Rectal smooth muscle tissue (tissue), 1 donor: ENCODE measurements around the gene VWA2.
A peak's percentile ranks its signal among the peaks of the same experiment; 100 is the strongest.

Experiments used
- H3K27ac ChIP-seq: one replicate; pipeline ENCODE4 v1.7.0; 2013; ENCODE audit warnings: low read depth, low read length, inconsistent platforms
- H3K27me3 ChIP-seq: one replicate; pipeline ENCODE4 v1.7.0; 2013; ENCODE audit warnings: low read length; ENCODE audit not compliant: control insufficient read depth, insufficient read depth
- H3K36me3 ChIP-seq: one replicate; pipeline ENCODE4 v1.7.0; 2013; ENCODE audit warnings: low read length; ENCODE audit not compliant: control insufficient read depth, insufficient read depth
- H3K4me1 ChIP-seq: one replicate; pipeline ENCODE4 v1.7.0; 2013; ENCODE audit warnings: low read length; ENCODE audit not compliant: control insufficient read depth, insufficient read depth
- H3K4me3 ChIP-seq: one replicate; pipeline ENCODE4 v1.7.0; 2013; ENCODE audit warnings: low read length
- H3K9ac ChIP-seq: one replicate; pipeline ENCODE4 v1.7.0; 2013; ENCODE audit warnings: low read length

VWA2 gene

DNA sequence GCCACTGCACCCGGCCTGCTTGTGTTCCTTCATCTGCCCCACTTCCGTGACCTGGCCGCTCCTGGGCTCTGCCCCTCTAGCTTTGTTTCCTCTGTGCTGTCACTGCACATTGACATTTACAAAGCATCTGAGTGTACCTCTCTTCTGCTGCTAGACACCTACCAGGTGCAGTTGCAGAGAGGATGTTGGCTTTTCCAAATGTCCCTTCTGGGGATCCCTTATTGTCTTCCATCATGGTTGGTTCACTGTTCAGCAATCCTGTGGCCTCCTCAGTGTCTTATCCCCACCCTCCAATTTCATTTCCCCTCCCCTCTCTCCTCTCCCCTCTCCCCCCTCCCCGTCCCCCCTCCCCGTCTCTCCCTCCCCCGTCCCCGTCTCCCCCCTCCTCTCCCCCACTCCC lies 13.8 kb downstream of the VWA2 start:
- Histone ChIP-seq H3K9ac (no peak overlapping the region), H3K27ac (no peak overlapping the region), H3K36me3 (no peaks in the 10 kb centered on the region)

DNA sequence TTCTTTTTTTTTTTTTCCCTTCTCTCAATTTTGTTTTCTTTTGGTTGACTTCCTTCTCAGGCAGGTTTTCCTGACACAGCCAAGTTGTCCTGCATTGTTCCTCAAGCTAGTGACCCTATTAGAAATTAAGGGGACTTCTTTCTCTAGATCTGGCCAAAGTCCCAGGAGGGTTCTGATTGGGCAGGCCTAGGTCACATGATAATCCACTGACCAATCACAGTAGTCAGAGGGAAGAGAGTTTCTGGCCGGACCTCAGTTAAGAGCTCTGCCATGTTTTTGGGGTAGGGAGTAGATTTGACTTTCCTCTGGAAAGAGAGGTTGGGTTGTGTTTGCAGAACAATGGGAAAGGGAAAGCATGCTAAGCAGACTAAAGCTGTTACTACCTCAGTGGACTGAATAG lies 16.2 kb downstream of the VWA2 start:
- Histone ChIP-seq H3K4me3 (no peak overlapping the region), H3K27ac (no peak overlapping the region), H3K4me1 (no peaks in the 10 kb centered on the region), H3K27me3 (no peaks in the 10 kb centered on the region), H3K36me3 (no peaks in the 10 kb centered on the region), H3K9ac (no peak overlapping the region)

More for the DNA sequence above, 13.8 kb downstream of the VWA2 start:
- H3K4me1 ChIP-seq = no peaks in the 10 kb centered on the region
- no peaks in the 10 kb centered on the region for H3K27me3 ChIP-seq
- H3K4me3 ChIP-seq = no peak overlapping the region

DNA sequence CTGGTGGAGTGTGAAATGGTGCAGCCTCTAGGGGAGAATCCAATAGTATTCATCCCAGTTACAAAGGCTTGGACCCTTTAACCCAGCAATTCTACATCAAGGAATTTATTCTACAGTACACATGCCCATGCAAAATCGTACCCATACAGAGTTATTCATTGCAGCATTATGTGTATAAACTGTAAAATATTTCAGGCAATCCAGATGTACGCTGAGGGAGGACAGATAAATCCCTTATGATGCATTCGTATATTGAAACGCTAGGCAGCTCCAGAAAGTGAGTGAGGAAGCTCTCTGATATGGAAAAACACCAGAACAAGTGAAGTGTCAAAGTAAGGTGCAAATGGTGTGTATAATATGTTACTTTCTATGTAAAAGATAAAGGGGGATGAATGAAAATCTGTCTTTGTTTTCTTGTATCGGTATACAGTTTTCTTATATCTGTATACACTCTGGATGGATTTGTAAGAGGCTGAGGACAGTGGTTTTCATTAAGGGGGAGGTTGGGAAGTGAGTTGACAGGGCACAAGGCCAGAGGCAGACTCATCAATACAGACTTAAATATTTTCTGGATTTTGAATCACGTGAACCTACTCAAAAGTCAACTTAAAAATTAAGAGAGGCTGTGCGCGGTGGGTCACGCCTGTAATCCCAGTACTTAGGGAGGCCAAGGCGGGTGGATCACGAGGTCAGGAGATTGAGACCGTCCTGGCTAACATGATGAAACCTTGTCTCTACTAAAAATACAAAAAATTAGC lies 17.1 kb downstream of the VWA2 start:
- Histone ChIP-seq H3K4me3 (no peak overlapping the region), H3K27me3 (no peaks in the 10 kb centered on the region), H3K4me1 (no peaks in the 10 kb centered on the region), H3K9ac (no peak overlapping the region), H3K27ac (no peak overlapping the region), H3K36me3 (no peaks in the 10 kb centered on the region)

DNA sequence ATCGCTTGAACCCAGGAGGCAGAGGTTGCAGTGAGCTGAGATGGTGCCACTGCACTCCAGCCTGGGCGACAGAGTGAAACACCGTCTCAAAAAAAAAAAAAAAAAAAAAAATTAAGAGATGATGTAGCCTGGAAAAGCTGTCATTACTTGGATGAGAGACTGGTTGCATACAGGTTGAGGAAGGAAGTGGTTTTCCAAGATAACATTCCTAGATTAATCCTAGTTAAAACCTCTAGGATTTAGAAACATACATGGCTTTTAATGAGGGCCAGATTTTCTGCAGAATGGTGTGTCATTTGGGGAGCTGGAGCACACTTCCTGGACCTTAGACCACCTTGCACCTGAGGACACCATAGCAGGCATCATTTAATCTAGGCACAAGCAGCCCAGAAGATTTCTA lies 17.8 kb downstream of the VWA2 start:
- H3K9ac ChIP-seq = no peak overlapping the region
- no peaks in the 10 kb centered on the region for H3K4me1 ChIP-seq
- no peaks in the 10 kb centered on the region for H3K36me3 ChIP-seq
- no peaks in the 10 kb centered on the region for H3K27me3 ChIP-seq
- no peak overlapping the region for H3K27ac ChIP-seq
- H3K4me3 ChIP-seq = no peak overlapping the region

DNA sequence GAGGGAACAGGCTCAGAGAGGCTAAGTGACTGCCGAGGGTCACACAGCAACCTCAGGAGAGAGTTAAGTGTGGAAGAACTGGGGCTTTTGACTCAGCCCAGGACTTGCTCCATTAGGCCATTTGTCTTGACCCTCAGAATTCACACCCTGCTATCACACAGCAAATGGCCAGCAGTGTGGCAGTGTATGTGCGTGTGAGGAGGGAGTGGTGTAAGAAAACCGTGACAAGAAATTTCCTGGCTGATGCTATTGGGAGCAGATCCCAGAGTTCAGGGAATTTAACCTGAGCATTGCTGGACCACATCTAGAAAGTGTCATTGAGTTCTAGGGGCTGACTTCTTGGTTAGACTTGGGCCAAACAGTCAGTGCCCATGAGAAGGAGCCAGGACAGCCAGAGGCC lies 18.4 kb downstream of the VWA2 start:
- H3K27ac ChIP-seq = no peak overlapping the region
- H3K4me3 ChIP-seq = no peak overlapping the region
- no peaks in the 10 kb centered on the region for H3K27me3 ChIP-seq
- H3K9ac ChIP-seq = no peak overlapping the region
- H3K36me3 ChIP-seq = no peaks in the 10 kb centered on the region
- H3K4me1 ChIP-seq = no peaks in the 10 kb centered on the region

DNA sequence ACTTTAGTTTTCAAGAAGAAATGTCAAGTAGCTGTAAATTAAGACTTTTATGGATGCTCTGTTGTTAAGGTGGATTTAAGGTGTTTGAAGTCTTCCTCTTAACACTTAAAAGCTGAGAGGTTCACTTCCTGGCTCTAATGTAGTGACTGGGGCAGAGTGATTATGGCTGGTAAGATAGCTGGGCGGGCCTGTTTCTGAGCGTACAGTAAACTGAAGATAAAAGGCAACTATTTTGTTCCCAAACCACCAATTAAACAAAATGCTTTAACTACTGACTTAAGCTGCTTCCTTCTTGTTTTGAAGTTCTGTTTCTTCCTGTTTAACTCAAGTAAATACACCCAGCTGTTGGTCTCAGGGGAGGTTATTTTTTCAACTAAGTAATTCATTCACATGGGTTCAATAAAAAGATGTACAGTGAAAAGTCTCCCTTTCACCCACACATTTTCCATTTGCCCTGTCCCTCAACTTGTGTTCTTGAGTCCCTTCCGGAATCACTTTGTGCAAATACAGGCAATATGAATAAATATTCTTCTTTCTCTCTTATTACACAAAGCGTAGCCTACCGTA lies 19.3 kb downstream of the VWA2 start:
- Histone ChIP-seq H3K36me3 (no peaks in the 10 kb centered on the region), H3K4me1 (no peaks in the 10 kb centered on the region), H3K4me3 (no peak overlapping the region), H3K27ac (no peak overlapping the region), H3K9ac (no peak overlapping the region), H3K27me3 (no peaks in the 10 kb centered on the region)

DNA sequence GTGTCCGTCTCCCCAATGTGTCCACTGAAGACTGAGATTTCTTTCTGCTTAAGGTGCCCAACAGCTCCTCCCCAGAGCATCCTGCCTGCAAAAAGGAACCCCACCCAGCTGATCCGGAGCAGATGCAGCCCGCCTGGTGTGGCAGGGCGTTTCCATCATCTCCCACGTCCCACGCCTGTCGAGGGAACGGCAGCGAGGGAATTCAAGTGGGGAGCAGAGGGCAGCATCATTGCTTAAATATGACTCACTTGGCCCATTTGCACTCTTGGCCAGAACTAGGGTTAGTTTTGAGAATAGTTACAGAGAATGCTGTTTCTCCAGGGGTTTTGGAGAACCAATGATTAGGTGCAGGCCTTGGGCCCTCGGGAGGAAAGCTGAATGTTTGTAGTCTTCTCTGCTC lies 20.8 kb downstream of the VWA2 start:
- Histone ChIP-seq H3K4me3 (no peak overlapping the region), H3K9ac (no peak overlapping the region), H3K27me3 (no peaks in the 10 kb centered on the region), H3K4me1 (no peaks in the 10 kb centered on the region), H3K36me3 (no peaks in the 10 kb centered on the region), H3K27ac (no peak overlapping the region)

DNA sequence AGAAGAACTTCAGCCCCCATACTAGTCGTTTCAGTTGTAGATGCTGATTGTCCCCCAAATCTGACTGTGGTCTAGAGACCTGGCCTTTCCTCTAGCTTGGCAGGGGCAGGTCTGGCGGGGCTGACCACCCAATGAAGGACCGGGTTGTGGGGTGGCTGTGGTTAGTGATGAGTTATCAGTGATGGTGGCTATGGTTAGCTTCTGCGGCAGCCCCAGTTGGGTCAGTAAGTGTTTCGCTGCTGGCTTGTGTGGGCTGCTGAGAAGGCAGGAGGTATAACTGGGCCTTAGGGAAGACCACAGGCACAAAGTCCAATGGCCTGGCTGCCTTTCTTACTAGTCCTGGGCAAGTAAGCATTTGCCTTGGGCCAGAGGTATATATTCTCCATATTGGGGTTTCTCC lies 21.3 kb downstream of the VWA2 start:
- Histone ChIP-seq H3K27me3 (no peaks in the 10 kb centered on the region), H3K9ac (no peak overlapping the region), H3K4me3 (no peak overlapping the region), H3K4me1 (no peaks in the 10 kb centered on the region), H3K36me3 (no peaks in the 10 kb centered on the region), H3K27ac (no peak overlapping the region)

DNA sequence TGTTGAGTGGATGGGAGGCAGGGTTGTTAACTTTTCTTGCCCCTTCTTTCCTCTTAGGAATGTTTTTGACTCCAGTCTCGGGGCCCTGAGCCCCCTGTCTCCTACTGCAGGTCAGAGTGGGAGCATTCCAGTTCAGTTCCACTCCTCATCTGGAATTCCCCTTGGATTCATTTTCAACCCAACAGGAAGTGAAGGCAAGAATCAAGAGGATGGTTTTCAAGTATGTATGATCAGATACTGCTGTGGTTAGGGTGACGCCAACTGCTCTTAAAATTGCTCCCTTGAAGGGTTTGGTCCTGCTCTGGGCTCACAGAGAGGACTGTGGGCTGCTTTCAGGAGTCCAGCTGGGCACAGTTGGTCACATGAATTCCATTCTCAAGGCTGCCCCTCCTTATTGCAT lies 22.0 kb downstream of the VWA2 start:
- Histone ChIP-seq H3K4me1 (no peaks in the 10 kb centered on the region), H3K27ac (no peak overlapping the region), H3K36me3 (no peaks in the 10 kb centered on the region), H3K4me3 (no peak overlapping the region), H3K9ac (no peak overlapping the region), H3K27me3 (no peaks in the 10 kb centered on the region)

DNA sequence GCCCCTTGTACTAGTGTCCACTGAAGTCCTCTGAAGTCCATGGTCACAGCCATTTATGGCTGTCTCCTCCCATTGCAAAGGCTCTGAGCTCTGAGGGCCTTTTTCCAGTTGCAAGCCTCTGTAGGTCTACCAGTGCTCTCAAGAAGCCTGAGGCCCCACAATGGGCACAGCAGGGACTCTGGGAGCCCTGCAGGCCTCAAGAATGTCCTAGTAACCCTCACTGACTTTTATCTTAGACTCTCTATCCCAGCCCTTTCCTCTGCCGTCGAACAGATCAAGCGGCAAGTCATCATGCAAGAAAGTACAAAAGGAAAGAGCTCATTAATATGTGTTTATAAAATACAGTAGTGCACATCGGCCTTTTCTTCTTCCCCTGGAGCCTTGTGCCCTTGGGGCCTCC lies 23.4 kb downstream of the VWA2 start:
- Histone ChIP-seq H3K27me3 (no peaks in the 10 kb centered on the region), H3K36me3 (no peaks in the 10 kb centered on the region), H3K4me1 (no peaks in the 10 kb centered on the region), H3K4me3 (no peak overlapping the region), H3K9ac (no peak overlapping the region), H3K27ac (no peak overlapping the region)

DNA sequence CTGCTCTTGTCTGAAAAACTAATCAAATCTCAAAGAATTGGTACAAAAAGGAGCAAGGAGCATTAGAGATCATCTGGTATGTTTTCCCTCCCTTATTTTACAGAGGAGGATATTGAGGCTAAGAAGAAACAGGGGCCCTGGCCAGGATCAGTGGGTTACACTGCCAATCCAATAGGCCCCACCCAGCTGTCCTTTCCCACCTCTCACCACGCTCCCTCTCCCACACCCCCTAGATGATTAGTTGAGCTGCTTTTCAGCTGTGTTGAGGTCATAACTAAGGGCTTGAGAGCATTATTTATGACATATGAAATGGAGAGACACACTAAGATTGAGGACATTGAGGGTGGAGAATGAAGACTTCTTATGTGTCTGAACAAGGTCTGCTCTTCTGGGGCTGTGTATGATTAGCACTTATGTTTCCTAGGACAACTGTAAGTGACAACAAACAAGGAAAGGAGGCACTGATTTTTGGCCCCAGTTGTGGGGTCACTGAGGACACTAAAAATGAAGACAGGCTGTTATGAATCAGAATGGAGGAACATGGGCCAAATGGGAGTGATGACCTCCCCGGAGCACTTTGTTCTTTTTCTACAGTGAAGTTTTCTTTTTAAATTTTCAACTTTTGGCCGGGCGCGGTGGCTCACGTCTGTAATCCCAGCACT lies 26.5 kb downstream of the VWA2 start:
- Histone ChIP-seq H3K36me3 (no peaks in the 10 kb centered on the region), H3K9ac (no peak overlapping the region), H3K27ac (peak overlapping the region; percentile 51), H3K4me3 (no peak overlapping the region), H3K4me1 (no peaks in the 10 kb centered on the region), H3K27me3 (no peaks in the 10 kb centered on the region)

DNA sequence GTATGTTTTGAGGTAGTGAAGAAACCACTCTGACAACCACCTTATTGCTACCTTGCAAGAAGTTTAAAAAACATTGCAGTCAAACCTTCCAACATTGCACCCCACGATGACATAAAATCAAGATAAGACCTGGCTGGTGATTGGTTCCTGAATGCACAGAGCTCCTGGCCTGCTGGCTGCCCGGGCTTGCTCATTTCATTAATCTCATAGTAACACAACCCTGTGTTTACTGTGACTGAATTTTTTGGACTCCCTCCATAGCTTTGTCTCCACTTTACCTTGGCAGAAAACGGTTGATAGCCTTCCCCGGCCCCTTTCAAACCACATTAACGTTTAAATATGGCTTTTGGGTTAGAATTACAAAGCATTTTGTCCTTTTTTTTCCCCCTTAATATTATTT lies 27.5 kb downstream of the VWA2 start:
- Histone ChIP-seq H3K4me1 (no peaks in the 10 kb centered on the region), H3K27ac (peak overlapping the region; percentile 3), H3K9ac (no peak overlapping the region), H3K27me3 (no peaks in the 10 kb centered on the region), H3K4me3 (no peak overlapping the region), H3K36me3 (no peaks in the 10 kb centered on the region)
